HepG2 (cell line): Measurements from ENCODE around the gene CRISPLD2. TPM values are rescaled to one million over a fixed set of nuclear protein-coding genes. Genes with fewer than 3 reads are reported as not detected.
A peak's percentile ranks its signal among the peaks of the same experiment; 100 is the strongest.

Experiments
- ATAC-seq: fragments of 200-7000 bp; cut with Tn5 transposase; 3 replicates; pipeline ENCODE4 v1.9.1; 2020; ENCODE audit warnings: mild to moderate bottlenecking, moderate library complexity
- BruUV-seq: library from RNA; stranded (reverse); fragments of 400-500 nt; replicated peaks from 2 replicates; lab custom pipeline; 2021; lab: Mats Ljungman, UMichigan
- CTCF ChIA-PET: fragments of 300-600 bp; formaldehyde crosslinking; extraction: SDS; loops from one replicate; lab custom pipeline; 2021; ENCODE audit warnings: low total read pairs, inconsistent platforms, low intra/inter-chr PET ratio; lab: Yijun Ruan, JAX
- POLR2A ChIA-PET: fragments of 350-600 bp; sonication (Branson Sonifier 250); formaldehyde crosslinking; loops from one replicate; lab custom pipeline; 2020; ENCODE audit warnings: antibody characterized with exemption, inconsistent platforms; lab: Yijun Ruan, JAX
- DNase-seq: peaks from one replicate; pipeline ENCODE4 v3.0.0-alpha.2; 2015; ENCODE audit warnings: low spot score
- FAIRE-seq: peaks from 3 replicates; lab custom pipeline; 2011; peaks lifted over from hg19 to GRCh38; lab: Jason Lieb, UNC
- H2AFZ ChIP-seq: one replicate; pipeline ENCODE4 v1.6.1; 2011; ENCODE audit warnings: low read length, inconsistent platforms
- H3K27ac ChIP-seq: fragments of 300-600 bp; 3 replicates; pipeline ENCODE4 v1.8.0; 2011; ENCODE audit warnings: mixed run types, mild to moderate bottlenecking, mixed read lengths, low read length, inconsistent platforms; ENCODE audit not compliant: insufficient read depth; ENCODE audit errors: extremely low read length
- H3K27me3 ChIP-seq, 2 experiments: fragments of 200-600 bp in 1 of 2; 2 replicates in 1 of 2; 3 replicates in 1 of 2; pipeline versions ENCODE4 v1.6.0 to v1.8.0; 2011; ENCODE audit warnings: low read length in 2 of 2, mild to moderate bottlenecking in 2 of 2, moderate library complexity in 2 of 2, inconsistent platforms in 1 of 2; ENCODE audit not compliant: insufficient read depth in 2 of 2, control insufficient read depth in 1 of 2
- H3K36me3 ChIP-seq, 2 experiments: fragments of 200-600 bp in 1 of 2; replicated peaks in 1 of 2; 2 replicates in 1 of 2; 3 replicates in 1 of 2; pipeline versions ENCODE4 v1.5.1 to v1.8.0; 2011; ENCODE audit warnings: low read length in 2 of 2, inconsistent platforms in 1 of 2; ENCODE audit not compliant: insufficient read depth in 2 of 2, control insufficient read depth in 1 of 2
- H3K4me1 ChIP-seq: 2 replicates; pipeline ENCODE4 v1.5.1; 2012; ENCODE audit warnings: low read length, inconsistent platforms; ENCODE audit not compliant: insufficient read depth
- H3K4me2 ChIP-seq: 2 replicates; pipeline ENCODE4 v1.6.0; 2011; ENCODE audit warnings: low read depth, low read length, inconsistent platforms
- H3K4me3 ChIP-seq, 3 experiments: fragments of 200-600 bp in 1 of 3; sonication (generic), shearing (Covaris generic) in 1 of 3; replicated peaks in 1 of 3; 2 replicates each; pipeline ENCODE4 v1.5.1; 2011 to 2016; ENCODE audit warnings: low read length in 3 of 3, inconsistent platforms in 2 of 3, low read depth in 2 of 3, mild to moderate bottlenecking in 2 of 3, control low read depth in 1 of 3, mixed read lengths in 1 of 3; ENCODE audit not compliant: insufficient read depth in 1 of 3
- H3K79me2 ChIP-seq: one replicate; pipeline ENCODE4 v1.6.1; 2011; ENCODE audit warnings: low read length, inconsistent platforms; ENCODE audit not compliant: insufficient read depth
- H3K9ac ChIP-seq: 2 replicates; pipeline ENCODE4 v1.6.0; 2011; ENCODE audit warnings: mild to moderate bottlenecking, low read depth, low read length, inconsistent platforms; ENCODE audit not compliant: insufficient read depth
- H3K9me3 ChIP-seq: 2 replicates; pipeline ENCODE4 v1.5.1; 2012; ENCODE audit warnings: mild to moderate bottlenecking, low read length
- H4K20me1 ChIP-seq: 2 replicates; pipeline ENCODE4 v1.6.0; 2011; ENCODE audit warnings: inconsistent platforms, mild to moderate bottlenecking, low read length, moderate library complexity; ENCODE audit not compliant: insufficient read depth
- HHEX ChIP-seq: IDR thresholded peaks from 2 replicates; pipeline ENCODE4 v1.6.1; 2016; ENCODE audit warnings: control low read depth
- MAFF ChIP-seq: IDR thresholded peaks from 2 replicates; pipeline ENCODE4 v1.6.1; 2011; ENCODE audit warnings: low read depth, low read length, improper control_type of control experiment
- MAFK ChIP-seq, 2 experiments: IDR thresholded peaks in 1 of 2; conservative IDR thresholded peaks in 1 of 2; 2 replicates each; pipeline ENCODE4 v1.6.1; 2011; ENCODE audit warnings: improper control_type of control experiment in 2 of 2, low read length in 2 of 2
- NFYB ChIP-seq: sonication (generic); formaldehyde crosslinking; IDR thresholded peaks from 2 replicates; pipeline ENCODE4 v1.4.0; 2020; ENCODE audit warnings: missing genetic modification reagents
- NFYC ChIP-seq: IDR thresholded peaks from 2 replicates; pipeline ENCODE4 v1.6.1; 2016; ENCODE audit warnings: missing genetic modification reagents, missing compliant biosample characterization
- POLR2A ChIP-seq, 2 experiments: IDR thresholded peaks; 2 replicates each; pipeline ENCODE4 v1.6.1; 2011; ENCODE audit warnings: low read depth in 2 of 2, low read length in 2 of 2, mild to moderate bottlenecking in 1 of 2, moderate library complexity in 1 of 2; ENCODE audit not compliant: insufficient read depth in 1 of 2
- RBM22 ChIP-seq: fragments of 200-400 bp; formaldehyde crosslinking; optimal IDR thresholded peaks from 2 replicates; pipeline ENCODE3; 2017; ENCODE audit warnings: mild to moderate bottlenecking, low read length, moderate library complexity
- SMARCE1 ChIP-seq: fragments of 450-650 bp; IDR thresholded peaks from 2 replicates; pipeline ENCODE4 v1.6.1; 2017; ENCODE audit warnings: borderline replicate concordance
- SRSF9 ChIP-seq: fragments of 200-400 bp; formaldehyde crosslinking; IDR thresholded peaks from 2 replicates; pipeline ENCODE4 v1.6.1; 2018; ENCODE audit warnings: borderline replicate concordance, mild to moderate bottlenecking, low read depth, low read length; ENCODE audit not compliant: insufficient read depth, poor library complexity, severe bottlenecking
- TCF12 ChIP-seq, 2 experiments: fragments of 450-650 bp in 1 of 2; sonication (generic) in 1 of 2; formaldehyde crosslinking in 1 of 2; IDR thresholded peaks; 2 replicates each; pipeline versions ENCODE4 v1.6.1 to v1.8.0; 2017 to 2022; ENCODE audit warnings: antibody characterized with exemption in 1 of 2, mild to moderate bottlenecking in 1 of 2, missing genetic modification reagents in 1 of 2, moderate library complexity in 1 of 2
- ZNF326 ChIP-seq: sonication (generic); formaldehyde crosslinking; IDR thresholded peaks from 2 replicates; pipeline ENCODE4 v1.4.0; 2020; ENCODE audit warnings: missing genetic modification reagents, borderline replicate concordance
- ZNF552 ChIP-seq: sonication (generic); formaldehyde crosslinking; IDR thresholded peaks from 2 replicates; pipeline ENCODE4 v1.9.0; 2022; ENCODE audit warnings: missing genetic modification reagents, mild to moderate bottlenecking, borderline replicate concordance
- ZNF749 ChIP-seq: sonication (generic); formaldehyde crosslinking; IDR thresholded peaks from 2 replicates; pipeline ENCODE4 v1.8.0; 2022; ENCODE audit warnings: mild to moderate bottlenecking, missing genetic modification reagents, moderate library complexity, borderline replicate concordance
- ZNF83 ChIP-seq: sonication (generic); formaldehyde crosslinking; IDR thresholded peaks from 2 replicates; pipeline ENCODE4 v1.4.0; 2020; ENCODE audit warnings: missing genetic modification reagents, mild to moderate bottlenecking, borderline replicate concordance
- WGBS: methylation state at CpG from one replicate; pipeline ENCODE4 v1.1.6; 2017; ENCODE audit warnings: low lambda C conversion rate; 5-methylcytosine and 5-hydroxymethylcytosine counted together
- in situ Hi-C: cut with HindIII; loops from 2 replicates; pipeline ENCODE4 v1.10.0; 2017; ENCODE audit warnings: low pct_unique_long_range_greater_than_20kb; ENCODE audit not compliant: extremely low pct_ligation_motif_present
- intact Hi-C: fragments of 100-400 bp; cut with micrococcal nuclease; formaldehyde crosslinking; loops from one replicate; pipeline ENCODE4 v1.10.0; 2022; ENCODE audit not compliant: unreplicated experiment
- polyA plus RNA-seq, 8 experiments: library from polyadenylated mRNA; depleted of rRNA in 3 of 8; stranded (reverse) in 7 of 8; unstranded in 1 of 8; fragments of >200 nt; fragmentation: Illumina TruSeq in 4 of 8; extraction: Trizol in 4 of 8; gene quantifications; 2 replicates each; pipeline versions ENCODE4 v1.2.1 to v1.2.3, GENCODE V29; 2011 to 2016; ENCODE audit warnings: low read depth in 4 of 8, missing spikeins in 1 of 8, mixed read lengths in 1 of 8; ENCODE audit not compliant: insufficient read depth in 1 of 8
- total RNA-seq, 5 experiments: library from RNA; depleted of rRNA; stranded (reverse); fragments of >200 nt; fragmentation: Illumina TruSeq; extraction: Trizol; gene quantifications; 2 replicates each; pipeline ENCODE4 v1.2.3, GENCODE V29; 2016; ENCODE audit warnings: low read depth in 1 of 5
- TF ChIP-seq, protein P1 (sequence below): IDR thresholded peaks from 2 replicates; pipeline ENCODE4 v1.6.1; 2012; ENCODE audit warnings: low read depth, low read length, improper control_type of control experiment
- TF ChIP-seq, protein P2 (sequence below): sonication (generic); formaldehyde crosslinking; IDR thresholded peaks from 2 replicates; pipeline ENCODE4 v1.9.0; 2022; ENCODE audit warnings: missing genetic modification reagents, mild to moderate bottlenecking, borderline replicate concordance

CRISPLD2 gene
- total and polyA plus RNA-seq, 2 of the 13 experiments (the other 11 are each of a cell fraction or from before 2014, with no cell fraction given): 0.04 to 0.31 TPM

DNA sequence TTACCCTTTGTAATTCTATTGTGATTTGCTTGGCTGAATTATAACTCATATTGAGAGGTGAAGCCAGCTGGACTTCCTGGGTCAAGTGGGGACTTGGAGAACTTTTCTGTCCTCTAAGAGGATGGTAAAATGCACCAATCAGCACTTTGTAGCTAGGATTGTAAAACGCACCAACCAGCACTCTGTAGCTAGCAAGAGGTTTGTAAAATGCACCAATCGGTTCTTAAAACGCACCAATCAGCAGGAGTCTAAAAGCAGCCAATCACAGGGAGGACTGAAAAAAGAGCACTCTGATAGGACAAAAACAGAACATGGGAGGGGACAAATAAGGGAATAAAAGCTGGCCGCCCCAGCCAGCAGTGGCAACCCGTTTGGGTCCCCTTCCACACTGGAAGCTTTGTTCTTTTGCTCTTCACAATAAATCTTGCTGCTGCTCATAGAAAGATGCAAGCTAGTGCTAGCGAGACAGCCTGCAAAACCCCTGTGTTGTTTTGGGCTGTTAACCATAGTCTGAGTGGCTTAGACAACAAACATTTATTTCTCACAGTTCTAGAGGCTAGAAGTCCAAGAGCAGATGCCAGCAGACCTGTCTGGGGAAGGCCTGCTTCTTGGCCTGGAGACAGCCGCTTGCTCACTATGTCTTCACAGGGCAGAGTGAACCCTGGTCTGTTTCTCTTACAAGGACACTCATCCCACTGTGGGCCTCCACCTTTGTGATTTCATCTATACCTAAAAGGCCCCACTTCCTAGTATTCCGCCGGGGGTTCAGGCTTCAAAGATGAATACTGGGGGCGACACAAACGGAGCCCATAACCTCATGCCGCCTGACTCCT lies 39.0 kb upstream of the CRISPLD2 start:
- CTCF ChIA-PET: no interaction called here
- H3K4me1 ChIP-seq: 0 out of 2 replicates have a peak, but pooled peaks cover under 1% of the 10 kb centered on the region
- no peaks in the 10 kb centered on the region for H3K9me3 ChIP-seq
- no peak overlapping the region for H2AFZ ChIP-seq
- WGBS: 93% methylated on average over 12 of the region's 12 CpGs
- peaks cover 26 to 41% of the 10 kb centered on the region in 2 experiments for H3K36me3 ChIP-seq
- POLR2A ChIA-PET: no interaction called here
- peak; percentile 21; the same call in 1 of the 3 replicates for ATAC-seq
- no peak for FAIRE-seq
- DNase-seq: no peak
- H3K27me3 ChIP-seq: no peaks in the 10 kb centered on the region
- intact Hi-C loops (no loop called here), in situ Hi-C loops (no loop called here)
- H3K9ac ChIP-seq: no peak overlapping the region
- H4K20me1 ChIP-seq: no peaks in the 10 kb centered on the region
- H3K27ac ChIP-seq: no peak overlapping the region
- no peak overlapping the region for H3K4me3 ChIP-seq
- BruUV-seq: no TSS peak
- no peaks in the 10 kb centered on the region for H3K79me2 ChIP-seq
- no peak overlapping the region for H3K4me2 ChIP-seq
- TF ChIP-seq ZNF326 (CRISPR knock-in tag) (no peak), NFYB (CRISPR knock-in tag) (0 out of 2 replicates have a peak, but pooled peaks have one; percentile 14), SMARCE1 (no peak), HHEX (CRISPR knock-in tag) (no peak), SRSF9 (no peak), POLR2A (IDR thresholded peaks at IDR 0.05; ENCODE audit: insufficient read depth in 1 of 2, low read depth in 2 of 2, low read length in 2 of 2) (0 out of 4 replicates have a peak, but pooled peaks of 1 of the 2 experiments have one; percentile 4), RBM22 (peak; percentile 55), ZNF749 (CRISPR knock-in tag) (no peak), MAFK (conservative IDR thresholded peaks at IDR 0.05 in 1 of 2, IDR thresholded peaks at IDR 0.05 in 1 of 2; ENCODE audit: low read length in 2 of 2) (peak; percentile 80 to 87), MAFF (peak; percentile 84), TCF12 (IDR thresholded peaks at IDR 0.05) (no peak), TCF12 (CRISPR knock-in tag; IDR thresholded peaks at IDR 0.05) (no peak), ZNF552 (CRISPR knock-in tag) (no peak), NFYC (CRISPR knock-in tag) (0 out of 2 replicates have a peak, but pooled peaks have one; percentile 24), ZNF83 (CRISPR knock-in tag) (no peak)
- TF ChIP-seq, protein P1, sequence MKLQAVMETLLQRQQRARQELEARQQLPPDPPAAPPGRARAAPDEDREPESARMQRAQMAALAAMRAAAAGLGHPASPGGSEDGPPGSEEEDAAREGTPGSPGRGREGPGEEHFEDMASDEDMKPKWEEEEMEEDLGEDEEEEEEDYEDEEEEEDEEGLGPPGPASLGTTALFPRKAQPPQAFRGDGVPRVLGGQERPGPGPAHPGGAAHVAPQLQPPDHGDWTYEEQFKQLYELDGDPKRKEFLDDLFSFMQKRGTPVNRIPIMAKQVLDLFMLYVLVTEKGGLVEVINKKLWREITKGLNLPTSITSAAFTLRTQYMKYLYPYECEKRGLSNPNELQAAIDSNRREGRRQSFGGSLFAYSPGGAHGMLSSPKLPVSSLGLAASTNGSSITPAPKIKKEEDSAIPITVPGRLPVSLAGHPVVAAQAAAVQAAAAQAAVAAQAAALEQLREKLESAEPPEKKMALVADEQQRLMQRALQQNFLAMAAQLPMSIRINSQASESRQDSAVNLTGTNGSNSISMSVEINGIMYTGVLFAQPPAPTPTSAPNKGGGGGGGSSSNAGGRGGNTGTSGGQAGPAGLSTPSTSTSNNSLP: no peak
- TF ChIP-seq, protein P2, sequence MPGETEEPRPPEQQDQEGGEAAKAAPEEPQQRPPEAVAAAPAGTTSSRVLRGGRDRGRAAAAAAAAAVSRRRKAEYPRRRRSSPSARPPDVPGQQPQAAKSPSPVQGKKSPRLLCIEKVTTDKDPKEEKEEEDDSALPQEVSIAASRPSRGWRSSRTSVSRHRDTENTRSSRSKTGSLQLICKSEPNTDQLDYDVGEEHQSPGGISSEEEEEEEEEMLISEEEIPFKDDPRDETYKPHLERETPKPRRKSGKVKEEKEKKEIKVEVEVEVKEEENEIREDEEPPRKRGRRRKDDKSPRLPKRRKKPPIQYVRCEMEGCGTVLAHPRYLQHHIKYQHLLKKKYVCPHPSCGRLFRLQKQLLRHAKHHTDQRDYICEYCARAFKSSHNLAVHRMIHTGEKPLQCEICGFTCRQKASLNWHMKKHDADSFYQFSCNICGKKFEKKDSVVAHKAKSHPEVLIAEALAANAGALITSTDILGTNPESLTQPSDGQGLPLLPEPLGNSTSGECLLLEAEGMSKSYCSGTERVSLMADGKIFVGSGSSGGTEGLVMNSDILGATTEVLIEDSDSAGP (CRISPR knock-in tag): no peak
